K562 (cell line): ENCODE data around the gene THAP8. TPM values are rescaled to one million over a fixed set of nuclear protein-coding genes. Genes with fewer than 3 reads are reported as not detected.

ENCODE experiments used
- DPF2 ChIP-seq: fragments of 450-650 bp; IDR thresholded peaks from 2 replicates; pipeline ENCODE4 v1.6.1; 2016
- ETS2 ChIP-seq: IDR thresholded peaks from 2 replicates; pipeline ENCODE4 v1.6.1; 2016; ENCODE audit warnings: borderline replicate concordance, missing genetic modification characterization, mild to moderate bottlenecking, moderate library complexity, missing compliant biosample characterization; ENCODE audit not compliant: poor library complexity, severe bottlenecking
- FOXK2 ChIP-seq, 2 experiments: fragments of 450-650 bp; IDR thresholded peaks in 1 of 2; conservative IDR thresholded peaks in 1 of 2; 2 replicates each; pipeline ENCODE4 v1.6.1; 2016; ENCODE audit warnings: low read depth in 2 of 2, mild to moderate bottlenecking in 1 of 2
- HNRNPH1 ChIP-seq: fragments of 200-400 bp; formaldehyde crosslinking; optimal IDR thresholded peaks from 2 replicates; pipeline ENCODE3; 2017; ENCODE audit warnings: low read depth, mild to moderate bottlenecking, low read length, moderate library complexity
- HOMEZ ChIP-seq: fragments of 250-450 bp; sonication (Bioruptor Pico); IDR thresholded peaks from 2 replicates; pipeline ENCODE4 v1.4.0; 2020; ENCODE audit warnings: mild to moderate bottlenecking, moderate library complexity
- MBD2 ChIP-seq: sonication (generic); IDR thresholded peaks from 2 replicates; pipeline ENCODE4 v1.6.1; 2016; ENCODE audit warnings: low read depth, borderline replicate concordance
- MCM7 ChIP-seq, 2 experiments: fragments of 450-650 bp; IDR thresholded peaks; 2 replicates each; pipeline ENCODE4 v1.6.1; 2016 to 2018
- MYC ChIP-seq, 2 experiments: fragments of 250-450 bp in 1 of 2; sonication (Bioruptor Pico) in 1 of 2; IDR thresholded peaks; 2 replicates each; pipeline versions ENCODE4 v1.5.1 to v1.6.1; 2012 to 2021; ENCODE audit warnings: low read depth in 2 of 2, borderline replicate concordance in 1 of 2, improper control_type of control experiment in 1 of 2, low read length in 1 of 2, mild to moderate bottlenecking in 1 of 2, moderate library complexity in 1 of 2
- NCOA1 ChIP-seq: fragments of 450-650 bp; IDR thresholded peaks from 2 replicates; pipeline ENCODE4 v1.6.1; 2016; ENCODE audit warnings: low read depth
- NCOA4 ChIP-seq: fragments of 450-650 bp; IDR thresholded peaks from 2 replicates; pipeline ENCODE4 v1.6.1; 2018; ENCODE audit warnings: mild to moderate bottlenecking; ENCODE audit not compliant: partially characterized antibody
- POLR2AphosphoS2 ChIP-seq: IDR thresholded peaks from 2 replicates; pipeline ENCODE4 v1.6.1; 2012; ENCODE audit warnings: low read length, improper control_type of control experiment
- SIRT6 ChIP-seq: IDR thresholded peaks from one replicate; pipeline ENCODE4 v1.6.1; 2012; ENCODE audit warnings: low read depth, mild to moderate bottlenecking, control low read depth, inconsistent platforms, low read length, moderate library complexity
- ZNF282 ChIP-seq: sonication (generic); formaldehyde crosslinking; IDR thresholded peaks from 2 replicates; pipeline ENCODE4 v1.8.1; 2023; ENCODE audit warnings: missing genetic modification reagents
- ZNF431 ChIP-seq: sonication (generic); formaldehyde crosslinking; IDR thresholded peaks from 2 replicates; pipeline ENCODE4 v1.8.0; 2022; ENCODE audit warnings: mild to moderate bottlenecking, missing genetic modification reagents
- ZNF740 ChIP-seq, 3 experiments: fragments of 200-800 bp in 1 of 3; sonication (Bioruptor generic) in 1 of 3; sonication (generic) in 1 of 3; formaldehyde crosslinking in 1 of 3; IDR thresholded peaks; 2 replicates each; pipeline versions ENCODE4 v1.6.1 to v1.8.0; 2016 to 2022; ENCODE audit warnings: mild to moderate bottlenecking in 2 of 3, missing compliant biosample characterization in 2 of 3, missing genetic modification characterization in 2 of 3, missing genetic modification reagents in 1 of 3
- polyA plus RNA-seq, 8 experiments: library from polyadenylated mRNA; depleted of rRNA in 4 of 8; stranded (reverse) in 5 of 8; unstranded in 3 of 8; fragments of >200 nt; fragmentation: Nextera tagmentation in 2 of 8; fragmentation: Illumina TruSeq in 1 of 8; extraction: Ambion mirVana in 2 of 8; extraction: Trizol in 1 of 8; gene quantifications; 2 replicates each; pipeline versions ENCODE4 v1.2.1 to v1.2.3, GENCODE V29; 2011 to 2014; ENCODE audit warnings: inconsistent platforms in 1 of 8, missing spikeins in 1 of 8
- total RNA-seq, 7 experiments: library from RNA; depleted of rRNA in 6 of 7; stranded (reverse); fragments of >200 nt in 6 of 7; fragmentation: Illumina TruSeq in 2 of 7; extraction: Trizol in 2 of 7; gene quantifications; 2 replicates each; pipeline versions ENCODE4 v1.2.1 to v1.2.3, GENCODE V29; 2011 to 2021; ENCODE audit warnings: low replicate concordance in 1 of 7
- TF ChIP-seq, protein P1 (sequence below): fragments of 150-350 bp; conservative IDR thresholded peaks from 2 replicates; pipeline ENCODE4 v1.6.1; 2014; ENCODE audit warnings: low read length
- TF ChIP-seq, protein P2 (sequence below): fragments of 450-650 bp; IDR thresholded peaks from 2 replicates; pipeline ENCODE4 v1.6.1; 2016; ENCODE audit warnings: antibody characterized with exemption
- TF ChIP-seq, protein P3 (sequence below): sonication (generic); IDR thresholded peaks from 2 replicates; pipeline ENCODE4 v1.6.1; 2016

Gene THAP8
- total and polyA plus RNA-seq, 9 of the 15 experiments (the other 6 are each of a cell fraction or from before 2014, with no cell fraction given) = 0.11 to 2.0 (median 0.94) TPM

- TF ChIP-seq, protein P1, sequence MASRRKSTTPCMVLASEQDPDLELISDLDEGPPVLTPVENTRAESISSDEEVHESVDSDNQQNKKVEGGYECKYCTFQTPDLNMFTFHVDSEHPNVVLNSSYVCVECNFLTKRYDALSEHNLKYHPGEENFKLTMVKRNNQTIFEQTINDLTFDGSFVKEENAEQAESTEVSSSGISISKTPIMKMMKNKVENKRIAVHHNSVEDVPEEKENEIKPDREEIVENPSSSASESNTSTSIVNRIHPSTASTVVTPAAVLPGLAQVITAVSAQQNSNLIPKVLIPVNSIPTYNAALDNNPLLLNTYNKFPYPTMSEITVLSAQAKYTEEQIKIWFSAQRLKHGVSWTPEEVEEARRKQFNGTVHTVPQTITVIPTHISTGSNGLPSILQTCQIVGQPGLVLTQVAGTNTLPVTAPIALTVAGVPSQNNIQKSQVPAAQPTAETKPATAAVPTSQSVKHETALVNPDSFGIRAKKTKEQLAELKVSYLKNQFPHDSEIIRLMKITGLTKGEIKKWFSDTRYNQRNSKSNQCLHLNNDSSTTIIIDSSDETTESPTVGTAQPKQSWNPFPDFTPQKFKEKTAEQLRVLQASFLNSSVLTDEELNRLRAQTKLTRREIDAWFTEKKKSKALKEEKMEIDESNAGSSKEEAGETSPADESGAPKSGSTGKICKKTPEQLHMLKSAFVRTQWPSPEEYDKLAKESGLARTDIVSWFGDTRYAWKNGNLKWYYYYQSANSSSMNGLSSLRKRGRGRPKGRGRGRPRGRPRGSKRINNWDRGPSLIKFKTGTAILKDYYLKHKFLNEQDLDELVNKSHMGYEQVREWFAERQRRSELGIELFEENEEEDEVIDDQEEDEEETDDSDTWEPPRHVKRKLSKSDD = no peak
- peak; percentile 61 to 70; a peak in 2 of 4 replicates for TF ChIP-seq FOXK2 (conservative IDR thresholded peaks at IDR 0.05 in 1 of 2, IDR thresholded peaks at IDR 0.05 in 1 of 2; ENCODE audit: low read depth in 2 of 2)
- no peak; the same call in 1 of the 2 replicates for TF ChIP-seq ZNF431 (CRISPR knock-in tag)
- no peak for TF ChIP-seq HOMEZ (CRISPR knock-in tag)
- TF ChIP-seq MBD2 = peak; percentile 85
- 0 out of 2 replicates have a peak, but pooled peaks have one; percentile 31 for TF ChIP-seq ZNF740 (CRISPR knock-in tag; IDR thresholded peaks at IDR 0.05)
- no peak for TF ChIP-seq ZNF740 (tag; IDR thresholded peaks at IDR 0.05)
- 0 out of 2 replicates have a peak, but pooled peaks have one; percentile 9 for TF ChIP-seq NCOA1
- no peak for TF ChIP-seq ZNF282 (CRISPR knock-in tag)
- 0 out of 2 replicates have a peak, but pooled peaks have one; percentile 7 for TF ChIP-seq DPF2
- no peak for TF ChIP-seq ETS2
- no peak for TF ChIP-seq SIRT6
- TF ChIP-seq HNRNPH1 = no peak
- TF ChIP-seq NCOA4 = no peak
- no peak for TF ChIP-seq MCM7 (IDR thresholded peaks at IDR 0.05)
- no peak for TF ChIP-seq POLR2AphosphoS2
- TF ChIP-seq, protein P2, sequence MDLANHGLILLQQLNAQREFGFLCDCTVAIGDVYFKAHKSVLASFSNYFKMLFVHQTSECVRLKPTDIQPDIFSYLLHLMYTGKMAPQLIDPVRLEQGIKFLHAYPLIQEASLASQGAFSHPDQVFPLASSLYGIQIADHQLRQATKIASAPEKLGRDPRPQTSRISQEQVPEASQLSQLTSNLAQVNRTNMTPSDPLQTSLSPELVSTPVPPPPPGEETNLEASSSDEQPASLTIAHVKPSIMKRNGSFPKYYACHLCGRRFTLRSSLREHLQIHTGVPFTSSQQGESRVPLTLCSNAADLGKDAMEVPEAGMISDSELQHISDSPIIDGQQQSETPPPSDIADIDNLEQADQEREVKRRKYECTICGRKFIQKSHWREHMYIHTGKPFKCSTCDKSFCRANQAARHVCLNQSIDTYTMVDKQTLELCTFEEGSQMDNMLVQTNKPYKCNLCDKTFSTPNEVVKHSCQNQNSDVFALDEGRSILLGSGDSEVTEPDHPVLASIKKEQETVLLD = peak; percentile 2; the same call in 1 of the 2 replicates
- TF ChIP-seq MYC (IDR thresholded peaks at IDR 0.05; ENCODE audit: low read depth, low read length) = peak; percentile 84
- TF ChIP-seq MYC (CRISPR knock-in tag; IDR thresholded peaks at IDR 0.05; ENCODE audit: borderline replicate concordance, low read depth) = no peak
- TF ChIP-seq, protein P3, sequence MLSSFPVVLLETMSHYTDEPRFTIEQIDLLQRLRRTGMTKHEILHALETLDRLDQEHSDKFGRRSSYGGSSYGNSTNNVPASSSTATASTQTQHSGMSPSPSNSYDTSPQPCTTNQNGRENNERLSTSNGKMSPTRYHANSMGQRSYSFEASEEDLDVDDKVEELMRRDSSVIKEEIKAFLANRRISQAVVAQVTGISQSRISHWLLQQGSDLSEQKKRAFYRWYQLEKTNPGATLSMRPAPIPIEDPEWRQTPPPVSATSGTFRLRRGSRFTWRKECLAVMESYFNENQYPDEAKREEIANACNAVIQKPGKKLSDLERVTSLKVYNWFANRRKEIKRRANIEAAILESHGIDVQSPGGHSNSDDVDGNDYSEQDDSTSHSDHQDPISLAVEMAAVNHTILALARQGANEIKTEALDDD = no peak
These were observed 58.8 kb downstream of the THAP8 start, which contains the start of gene SDHAF1 (continued) for GRCh38 chr19:35995048-35995993.
